CD4-positive, alpha-beta T cell treated with Interleukin-17A for 1 hour (primary cell): ENCODE data around the gene SLC8B1.

Experiments used
- DNase-seq: peaks from one replicate; pipeline ENCODE4 v3.0.0-alpha.2; 2020

Gene SLC8B1

GRCh38 chr12:113318900-113319628, 15.8 kb downstream of the SLC8B1 start:
- DNase-seq, result no peak

DNA sequence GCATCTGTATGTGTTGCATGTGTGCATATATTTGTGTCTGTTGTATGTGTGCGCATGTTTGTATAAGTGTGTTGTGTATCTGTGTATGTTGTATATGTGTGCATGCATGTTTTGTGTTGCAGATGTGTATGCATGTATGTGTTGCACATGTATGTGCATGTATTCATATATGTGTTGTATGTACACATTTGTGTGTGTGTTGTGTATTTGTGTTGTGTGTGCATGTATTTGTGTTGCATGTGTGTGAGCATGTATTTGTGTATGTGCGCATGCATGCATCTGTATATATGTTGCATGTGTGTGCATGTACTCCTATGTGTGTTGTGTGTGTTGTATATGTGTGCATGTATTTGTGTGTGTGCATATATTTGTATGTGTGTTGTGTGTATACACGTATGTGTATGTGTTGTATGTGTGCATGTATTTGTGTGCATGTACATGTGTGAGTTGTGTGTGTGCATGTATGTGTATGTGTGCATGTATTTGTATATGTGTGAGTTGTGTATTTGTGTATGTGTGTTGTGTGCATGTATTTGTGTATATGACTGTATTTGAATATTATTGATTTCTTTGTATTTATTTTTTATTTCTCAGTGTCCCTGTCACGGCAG, 16.8 kb downstream of the SLC8B1 start:
- DNase-seq, result no peak

GRCh38 chr12:113317122-113317521, 17.8 kb downstream of the SLC8B1 start:
- DNase-seq, result no peak

DNA sequence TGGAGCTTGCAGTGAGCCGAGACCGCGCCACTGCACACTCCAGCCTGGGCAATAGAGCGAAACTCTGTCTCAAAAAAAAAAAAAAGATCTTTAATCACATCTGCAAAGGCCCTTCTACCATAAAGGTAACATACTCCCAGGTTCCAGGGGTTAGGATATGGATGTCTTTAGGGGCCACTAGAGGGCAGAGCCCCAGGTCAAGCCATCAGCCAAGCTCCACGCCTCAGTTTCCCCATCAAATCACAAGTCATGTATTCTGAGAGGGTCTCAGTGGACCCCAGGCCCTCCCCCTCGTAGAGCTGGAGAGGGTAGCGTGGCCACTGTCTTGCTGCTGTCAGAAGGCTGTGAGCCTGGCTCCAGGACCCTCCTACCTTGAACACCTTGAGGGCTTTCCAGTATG, 18.8 kb downstream of the SLC8B1 start:
- no peak for DNase-seq

- no peak for DNase-seq
Measured at GRCh38 chr12:113315358-113315757, 19.6 kb downstream of the SLC8B1 start.

- no peak for DNase-seq
Measured at GRCh38 chr12:113314121-113314529, 20.8 kb downstream of the SLC8B1 start.

DNA sequence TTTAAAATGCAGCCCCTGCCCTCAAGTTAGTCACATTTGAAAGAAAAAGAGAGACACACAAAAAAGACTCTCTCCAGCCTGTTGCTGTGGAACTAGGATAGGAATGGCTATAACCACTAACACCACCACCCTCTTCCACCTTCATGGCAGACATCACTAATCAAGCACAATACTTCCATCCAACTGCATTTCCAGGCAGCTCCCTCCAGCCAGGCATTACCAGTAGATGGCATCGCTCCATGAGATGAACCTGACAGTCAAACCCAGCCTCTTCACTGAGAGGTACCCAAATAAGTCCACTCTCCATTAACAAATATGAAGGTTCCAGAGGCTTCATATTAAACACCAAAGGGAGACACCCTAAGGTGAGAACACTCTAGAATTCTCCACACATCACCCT, 24.4 kb downstream of the SLC8B1 start:
- no peak for DNase-seq

DNA sequence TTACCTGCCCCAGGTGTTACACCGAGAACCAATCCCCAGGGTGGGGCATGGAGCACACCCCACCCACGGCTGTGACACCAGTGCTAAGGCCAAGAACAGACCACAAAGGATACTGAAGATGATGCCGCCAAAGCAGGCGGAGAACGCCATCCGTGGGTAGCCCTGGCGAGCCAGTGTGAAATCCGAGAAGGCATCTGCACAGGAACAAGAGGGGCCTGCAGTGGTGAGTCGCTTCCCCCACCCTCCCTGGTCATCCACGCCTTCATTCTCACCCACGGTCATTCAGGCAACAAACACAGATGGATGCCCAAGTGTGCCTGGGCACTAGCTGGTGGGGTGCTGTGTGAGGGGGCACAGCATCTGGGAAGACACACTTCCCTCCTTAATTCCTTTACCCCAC, 28.5 kb downstream of the SLC8B1 start:
- DNase-seq, result no peak

GRCh38 chr12:113305281-113305856, 29.5 kb downstream of the SLC8B1 start:
- no peak for DNase-seq

GRCh38 chr12:113302886-113303640, 31.8 kb downstream of the SLC8B1 start:
- DNase-seq, result peak; percentile 25

DNA sequence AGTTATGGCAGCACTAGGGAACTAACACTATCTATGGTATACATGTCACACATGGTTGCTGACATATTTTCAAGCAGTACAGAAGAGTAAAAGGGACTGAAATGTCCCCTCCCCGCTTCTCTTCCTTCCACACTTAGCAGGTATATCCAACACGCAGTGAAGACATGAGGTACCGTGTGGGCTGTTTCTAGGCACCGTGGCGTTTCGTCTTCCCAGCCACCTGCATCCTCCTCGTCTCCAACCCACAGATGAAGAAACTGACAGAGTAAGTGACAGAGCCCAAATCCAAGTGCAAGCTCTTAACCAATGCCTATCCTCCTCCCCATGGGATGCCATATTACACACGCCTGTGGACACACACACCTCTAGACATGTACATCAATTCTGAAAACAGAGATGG, 32.4 kb downstream of the SLC8B1 start:
- no peak for DNase-seq

GRCh38 chr12:113301811-113302210, 33.1 kb downstream of the SLC8B1 start:
- no peak for DNase-seq

DNA sequence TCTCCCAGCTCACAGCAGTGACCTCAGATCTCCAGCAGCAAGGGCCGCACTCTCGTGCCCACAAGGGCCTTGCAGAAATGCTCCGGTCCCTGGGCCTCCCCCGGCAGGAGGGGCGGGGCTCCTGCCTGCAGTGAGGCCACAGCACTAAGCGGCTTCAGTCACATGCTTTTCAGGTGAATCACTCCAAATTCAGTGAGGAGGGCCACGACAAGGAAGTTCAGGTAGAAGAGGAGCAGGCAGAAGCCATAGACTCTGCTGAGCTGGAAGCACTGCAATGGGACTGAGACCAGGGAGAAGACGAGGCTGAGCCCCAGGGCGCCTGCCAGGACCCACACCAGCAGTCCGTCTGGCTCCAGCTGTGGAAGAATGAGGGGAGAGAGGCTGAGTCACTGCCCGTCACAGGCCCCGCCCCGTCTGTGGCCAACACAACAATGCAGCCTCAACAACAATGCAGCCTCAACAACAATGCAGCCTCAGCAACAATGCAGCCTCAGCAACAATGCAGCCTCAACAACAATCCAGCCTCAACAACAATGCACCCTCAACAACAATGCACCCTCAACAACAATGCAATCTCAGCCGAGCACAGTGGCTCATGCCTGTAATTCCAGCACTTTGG, 35.2 kb downstream of the SLC8B1 start:
- no peak for DNase-seq

DNA sequence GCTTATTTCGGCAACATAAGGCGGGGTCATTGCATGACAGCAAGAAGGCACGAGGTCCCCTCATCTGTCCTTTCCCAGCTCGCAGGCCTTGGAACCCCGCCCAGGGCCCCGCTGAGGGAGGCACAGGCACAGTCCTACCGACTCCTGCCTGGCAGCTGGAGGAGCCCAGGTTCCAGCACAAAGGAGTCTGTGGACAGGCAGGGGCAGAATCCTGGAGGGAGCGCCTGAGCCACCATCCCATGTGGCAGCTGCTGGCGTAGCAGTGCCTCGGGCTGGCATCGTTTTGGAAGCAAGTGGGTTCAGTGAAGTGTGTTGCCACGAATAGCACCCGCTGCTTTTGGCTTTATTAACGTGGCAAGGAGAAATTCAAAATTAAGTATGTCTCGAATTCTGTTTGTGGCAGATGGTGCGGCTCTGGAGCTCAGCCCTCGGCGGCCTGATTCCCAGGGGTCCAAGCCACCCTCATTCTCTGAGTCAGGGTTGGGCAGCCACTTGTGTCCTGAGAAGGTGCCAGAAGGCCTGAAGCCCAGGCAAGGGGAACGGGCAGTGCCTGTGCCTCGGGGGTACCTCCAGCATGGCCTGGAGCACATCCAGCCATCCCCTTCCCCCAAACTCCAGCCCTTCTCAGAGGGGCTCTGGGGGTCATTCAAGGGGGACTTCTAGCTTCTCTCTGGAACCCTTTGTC, 35.9 kb downstream of the SLC8B1 start:
- no peak for DNase-seq

DNA sequence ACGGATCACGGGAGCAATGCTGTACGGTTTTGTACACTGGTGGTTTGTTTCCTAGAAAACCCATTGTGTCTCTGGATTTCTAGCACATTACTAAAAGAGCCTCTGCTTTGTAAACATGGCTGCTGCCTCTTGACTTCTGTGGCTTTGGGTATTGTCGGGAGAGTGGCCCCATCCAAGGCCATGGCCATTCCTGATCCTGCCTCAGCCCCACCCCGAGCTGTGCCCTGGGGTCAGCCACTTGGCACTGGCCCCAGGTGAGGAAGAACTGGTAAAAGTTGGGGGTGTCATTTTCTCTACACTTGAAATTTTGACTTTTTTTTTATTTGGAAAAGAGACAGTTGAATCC, 36.5 kb downstream of the SLC8B1 start:
- no peak for DNase-seq

DNA sequence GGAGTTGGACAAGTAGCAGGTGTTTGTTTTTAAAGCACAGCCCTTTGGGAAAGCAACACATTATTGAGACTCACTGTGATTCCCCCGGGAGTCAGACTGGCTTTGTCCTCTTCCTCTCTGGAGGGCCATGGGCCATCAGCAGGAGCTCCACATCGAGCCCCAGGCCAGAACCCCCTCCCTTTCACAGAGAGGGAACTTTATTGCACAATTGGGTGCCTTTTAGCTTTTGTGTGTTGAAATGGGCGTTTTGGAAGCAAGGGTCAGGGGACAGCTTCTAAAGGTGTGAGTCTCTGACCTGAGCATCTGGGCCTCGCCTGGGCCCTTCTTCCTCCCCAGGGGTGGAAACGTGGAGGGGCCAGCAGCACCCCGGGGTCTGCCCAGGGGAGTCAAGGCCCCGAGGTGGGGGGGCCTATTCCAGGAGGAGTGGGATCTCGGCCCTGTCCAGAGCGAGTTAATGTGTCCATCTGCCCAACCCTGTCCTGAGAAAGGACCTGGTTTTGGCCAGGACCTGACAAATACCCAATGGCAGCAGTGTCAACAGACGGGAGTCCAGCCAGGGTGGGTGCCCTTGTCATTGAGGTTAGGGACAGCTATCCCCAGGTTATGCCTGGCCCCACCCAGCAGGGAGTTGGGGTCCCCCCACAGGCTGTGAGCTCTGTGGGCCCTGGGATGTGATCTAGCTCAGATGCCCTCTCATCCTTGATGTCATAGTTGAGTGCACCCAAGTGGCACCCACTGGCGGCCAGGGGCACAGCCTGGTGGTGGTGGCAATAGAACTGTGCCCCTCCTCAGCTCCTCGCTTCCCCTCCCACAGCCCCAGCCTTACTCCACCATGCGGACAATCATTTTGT, 37.1 kb downstream of the SLC8B1 start:
- DNase-seq, result no peak

- no peak for DNase-seq
Measured at GRCh38 chr12:113297214-113297587, 37.7 kb downstream of the SLC8B1 start.

GRCh38 chr12:113296557-113297213, 38.2 kb downstream of the SLC8B1 start:
- no peak for DNase-seq

GRCh38 chr12:113295886-113296556, 38.9 kb downstream of the SLC8B1 start:
- no peak for DNase-seq

DNA sequence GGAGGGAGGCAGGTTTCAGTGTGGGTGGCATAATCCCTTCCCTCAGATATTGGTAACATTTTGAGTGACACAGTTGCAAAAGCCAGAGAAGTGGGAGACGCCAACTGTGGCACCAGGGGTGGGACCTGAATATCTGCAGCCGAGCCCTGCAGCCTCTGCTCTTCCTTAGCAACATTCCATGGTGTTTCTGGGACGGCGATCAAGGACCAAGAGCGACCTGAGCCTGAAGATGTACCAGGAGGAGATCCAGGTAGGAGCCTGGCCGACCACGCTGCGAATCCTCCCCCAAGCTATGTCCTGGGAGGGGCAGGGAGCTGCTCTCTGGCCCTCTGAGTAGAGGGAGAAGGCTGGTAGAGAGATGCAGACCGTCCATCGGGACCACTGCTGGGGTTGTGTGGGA, 41.8 kb downstream of the SLC8B1 start:
- no peak for DNase-seq

DNA sequence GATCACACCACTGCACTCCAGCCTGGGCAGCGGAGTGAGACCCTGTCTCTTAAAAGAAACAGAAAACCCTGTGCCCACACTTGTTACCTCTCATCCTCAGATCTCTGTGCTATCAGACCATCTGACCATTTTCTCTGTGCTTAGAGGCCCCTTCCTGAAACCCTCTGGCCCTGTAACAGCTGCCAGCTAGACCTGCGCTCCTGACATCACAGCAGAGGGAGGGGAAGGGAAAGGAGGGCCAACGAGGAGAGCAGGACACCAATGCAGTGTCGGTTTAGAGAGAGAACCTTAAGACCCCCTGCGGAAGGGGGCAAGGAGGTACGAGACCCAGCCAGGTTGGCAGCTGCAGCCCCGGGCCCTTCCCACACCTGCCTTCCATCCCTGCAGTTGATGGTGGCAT, 42.4 kb downstream of the SLC8B1 start:
- DNase-seq, result no peak
